ENCODE results near the gene TIAM1.

Gene TIAM1

GRCh38 chr21:31087639-31088473, 256.2 kb downstream of the TIAM1 start:
- DNase-seq (ENCODE audit: low read depth) = no peak

GRCh38 chr21:31084689-31085088, 259.4 kb downstream of the TIAM1 start:
- no peak for DNase-seq (ENCODE audit: low read depth)

GRCh38 chr21:31078796-31079195, 265.3 kb downstream of the TIAM1 start:
- DNase-seq (ENCODE audit: low read depth) = no peak

- DNase-seq (ENCODE audit: low read depth) = no peak
Observed at GRCh38 chr21:31078216-31078615, 265.8 kb downstream of the TIAM1 start.

- no peak for DNase-seq (ENCODE audit: low read depth)
Observed at GRCh38 chr21:31075848-31076247, 268.2 kb downstream of the TIAM1 start.

GRCh38 chr21:31072533-31072932, 271.5 kb downstream of the TIAM1 start:
- DNase-seq (ENCODE audit: low read depth) = no peak

All from HS-27A (cell line).